ENCODE data around the gene CYP27A1. TPM values are rescaled to one million over a fixed set of nuclear protein-coding genes. Genes with fewer than 3 reads are reported as not detected.

Gene CYP27A1
- total and polyA plus RNA-seq, 4 donors, result 38.3 to 110 (median 77.1) TPM

DNA sequence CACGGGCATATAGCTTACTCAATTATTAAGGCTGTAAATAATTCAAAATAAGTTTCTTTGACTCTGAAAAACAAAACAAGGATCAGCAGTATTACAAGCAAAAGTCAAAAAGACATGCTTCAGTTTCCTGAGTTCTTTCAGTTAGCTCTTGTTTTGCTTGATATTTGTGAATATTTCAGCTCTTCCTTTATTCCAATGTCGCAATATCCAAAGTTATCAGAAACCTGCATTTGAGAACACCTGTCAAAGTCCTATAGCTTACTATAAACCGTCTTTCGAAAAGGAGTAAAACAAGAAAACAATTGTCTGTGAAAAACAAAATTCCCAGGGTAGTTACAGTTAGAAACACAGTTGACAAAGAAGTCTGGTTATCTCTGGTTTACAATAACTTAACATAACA lies 14.7 kb downstream of the CYP27A1 start:
- H3K27me3 ChIP-seq (ENCODE audit: control insufficient read depth in 3 of 3, insufficient read depth in 3 of 3, low read length in 2 of 3), result no peaks in the 10 kb centered on the region
- H3K9me3 ChIP-seq (ENCODE audit: control insufficient read depth in 4 of 4, insufficient read depth in 3 of 4, low read length in 3 of 4), result no peaks in the 10 kb centered on the region
- TF ChIP-seq, protein P1, sequence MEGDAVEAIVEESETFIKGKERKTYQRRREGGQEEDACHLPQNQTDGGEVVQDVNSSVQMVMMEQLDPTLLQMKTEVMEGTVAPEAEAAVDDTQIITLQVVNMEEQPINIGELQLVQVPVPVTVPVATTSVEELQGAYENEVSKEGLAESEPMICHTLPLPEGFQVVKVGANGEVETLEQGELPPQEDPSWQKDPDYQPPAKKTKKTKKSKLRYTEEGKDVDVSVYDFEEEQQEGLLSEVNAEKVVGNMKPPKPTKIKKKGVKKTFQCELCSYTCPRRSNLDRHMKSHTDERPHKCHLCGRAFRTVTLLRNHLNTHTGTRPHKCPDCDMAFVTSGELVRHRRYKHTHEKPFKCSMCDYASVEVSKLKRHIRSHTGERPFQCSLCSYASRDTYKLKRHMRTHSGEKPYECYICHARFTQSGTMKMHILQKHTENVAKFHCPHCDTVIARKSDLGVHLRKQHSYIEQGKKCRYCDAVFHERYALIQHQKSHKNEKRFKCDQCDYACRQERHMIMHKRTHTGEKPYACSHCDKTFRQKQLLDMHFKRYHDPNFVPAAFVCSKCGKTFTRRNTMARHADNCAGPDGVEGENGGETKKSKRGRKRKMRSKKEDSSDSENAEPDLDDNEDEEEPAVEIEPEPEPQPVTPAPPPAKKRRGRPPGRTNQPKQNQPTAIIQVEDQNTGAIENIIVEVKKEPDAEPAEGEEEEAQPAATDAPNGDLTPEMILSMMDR (IDR thresholded peaks at IDR 0.05; ENCODE audit: control extremely low read depth, extremely low read depth), result no peak
- 95% methylated on average over 4 of the region's 4 CpGs for WGBS, 2 donors
- peaks cover 0 to 11% (median 4%) of the 10 kb centered on the region in 5 donors for H3K4me1 ChIP-seq (ENCODE audit: control insufficient read depth in 5 of 5, insufficient read depth in 5 of 5, low read length in 5 of 5)
- ATAC-seq (ENCODE audit: insufficient read depth, low FRiP score) (no peak), DNase-seq (no peak)
- no peak overlapping the region for H3K4me3 ChIP-seq
- no peak overlapping the region for H3K27ac ChIP-seq (ENCODE audit: low read depth in 1 of 2, low read length in 1 of 2)
- H3K9ac ChIP-seq (ENCODE audit: insufficient read depth in 1 of 2, low read length in 2 of 2), result no peak overlapping the region
- H3K36me3 ChIP-seq (ENCODE audit: control insufficient read depth in 4 of 4, insufficient read depth in 4 of 4, low read length in 4 of 4), result no peaks in the 10 kb centered on the region

DNA sequence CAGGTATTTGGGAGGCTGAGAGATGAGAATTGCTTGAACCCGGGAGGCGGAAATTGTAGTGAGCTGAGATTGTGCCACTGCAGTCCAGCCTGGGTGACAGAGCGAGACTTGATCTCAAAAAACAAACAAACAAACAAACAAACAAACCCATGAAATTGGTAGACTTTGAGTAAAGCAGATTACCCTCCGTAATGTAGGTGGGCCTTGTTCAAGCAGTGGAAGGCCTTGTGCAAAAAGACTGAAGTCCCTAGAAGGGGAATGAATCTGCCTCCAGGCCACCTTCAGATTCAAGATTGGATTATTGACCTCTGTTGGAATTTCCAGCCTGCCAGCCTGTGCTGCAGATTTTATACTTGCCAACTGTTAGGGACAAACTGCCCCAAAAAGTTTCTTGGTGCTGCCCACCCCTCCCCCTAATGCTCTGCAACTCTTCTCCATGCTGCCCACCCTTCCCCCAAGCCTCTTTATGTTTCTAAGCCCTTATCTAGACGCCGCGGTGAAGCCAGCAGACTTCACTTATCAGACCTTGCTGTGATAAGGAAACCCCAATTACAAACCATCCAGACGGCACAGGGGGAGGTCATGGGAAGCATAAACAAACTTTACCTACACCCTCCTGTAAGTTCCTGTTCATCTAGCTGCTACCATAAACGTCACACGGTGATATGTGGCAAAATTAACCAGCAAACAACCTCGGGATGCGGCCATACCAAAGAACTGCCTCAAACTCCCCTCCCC lies 17.0 kb downstream of the CYP27A1 start:
- DNase-seq, result peak in 1 of 3 donors; percentile 40
- no peak overlapping the region for H3K27ac ChIP-seq (ENCODE audit: low read depth in 1 of 2, low read length in 1 of 2)

DNA sequence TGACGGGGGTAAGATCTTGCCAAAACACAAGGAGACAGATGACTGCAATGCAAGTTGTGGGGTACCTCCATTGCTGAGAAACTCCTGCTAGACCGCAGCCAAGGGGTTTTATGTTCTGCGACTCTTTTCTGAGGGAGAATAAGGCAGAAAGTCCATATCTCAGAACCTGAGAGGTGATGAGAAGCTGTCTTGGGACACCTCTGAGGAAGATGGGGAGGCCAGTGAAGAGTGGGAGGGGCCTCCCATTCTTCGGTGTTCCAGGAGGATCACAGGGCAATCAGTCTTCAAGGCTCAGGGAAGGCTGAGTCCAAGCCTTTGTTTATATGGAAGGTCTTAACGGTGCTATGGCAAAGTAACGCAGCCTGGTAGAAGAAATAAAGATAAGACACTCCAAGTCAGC lies 18.0 kb downstream of the CYP27A1 start:
- no peaks in the 10 kb centered on the region for H3K27me3 ChIP-seq (ENCODE audit: control insufficient read depth in 3 of 3, insufficient read depth in 3 of 3, low read length in 2 of 3)
- H3K4me1 ChIP-seq (ENCODE audit: control insufficient read depth in 5 of 5, insufficient read depth in 5 of 5, low read length in 5 of 5), result peaks cover 0 to 17% (median 5%) of the 10 kb centered on the region in 5 donors
- no peak overlapping the region for H3K27ac ChIP-seq (ENCODE audit: low read depth in 1 of 2, low read length in 1 of 2)
- ATAC-seq (ENCODE audit: insufficient read depth, low FRiP score), result no peak
- DNase-seq, result no peak
- TF ChIP-seq, protein P1 (IDR thresholded peaks at IDR 0.05; ENCODE audit: control extremely low read depth, extremely low read depth), result no peak
- no peak overlapping the region for H3K9ac ChIP-seq (ENCODE audit: insufficient read depth in 1 of 2, low read length in 2 of 2)
- WGBS, 2 donors, result 60 to 68% methylated on average over 6 of the region's 6 CpGs
- peaks cover 0 to 6% (median 3%) of the 10 kb centered on the region in 4 donors for H3K9me3 ChIP-seq (ENCODE audit: control insufficient read depth in 4 of 4, insufficient read depth in 3 of 4, low read length in 3 of 4)
- no peak overlapping the region for H3K4me3 ChIP-seq
- H3K36me3 ChIP-seq (ENCODE audit: control insufficient read depth in 4 of 4, insufficient read depth in 4 of 4, low read length in 4 of 4), result no peaks in the 10 kb centered on the region

More for the DNA sequence above, 17.0 kb downstream of the CYP27A1 start:
- 45 to 53% methylated on average over 12 of the region's 12 CpGs for WGBS, 2 donors
- no peaks in the 10 kb centered on the region for H3K36me3 ChIP-seq (ENCODE audit: control insufficient read depth in 4 of 4, insufficient read depth in 4 of 4, low read length in 4 of 4)
- no peaks in the 10 kb centered on the region for H3K27me3 ChIP-seq (ENCODE audit: control insufficient read depth in 3 of 3, insufficient read depth in 3 of 3, low read length in 2 of 3)
- peaks cover 0 to 17% (median 5%) of the 10 kb centered on the region in 5 donors for H3K4me1 ChIP-seq (ENCODE audit: control insufficient read depth in 5 of 5, insufficient read depth in 5 of 5, low read length in 5 of 5)
- no peak for ATAC-seq (ENCODE audit: insufficient read depth, low FRiP score)
- H3K9me3 ChIP-seq (ENCODE audit: control insufficient read depth in 4 of 4, insufficient read depth in 3 of 4, low read length in 3 of 4), result no peaks in the 10 kb centered on the region
- TF ChIP-seq, protein P1 (IDR thresholded peaks at IDR 0.05; ENCODE audit: control extremely low read depth, extremely low read depth), result no peak
- H3K9ac ChIP-seq (ENCODE audit: insufficient read depth in 1 of 2, low read length in 2 of 2), result no peak overlapping the region
- H3K4me3 ChIP-seq, result no peak overlapping the region

Measured in lung (tissue), 12 donors.